Mammary epithelial cell (primary cell): ENCODE measurements around the gene PCBD2.

Experiments
- CTCF ChIP-seq, 2 donors: IDR thresholded peaks in 1 of 2; conservative IDR thresholded peaks in 1 of 2; 2 replicates each; pipeline ENCODE4 v1.5.1; 2011 to 2012; ENCODE audit warnings: inconsistent platforms in 2 of 2, low read length in 2 of 2, mild to moderate bottlenecking in 2 of 2, control low read depth in 1 of 2, low read depth in 1 of 2; ENCODE audit not compliant: insufficient read depth in 1 of 2; ENCODE audit errors: extremely low read depth in 1 of 2
- EZH2 ChIP-seq: IDR thresholded peaks from 2 replicates; pipeline ENCODE4 v1.6.1; 2012; ENCODE audit warnings: low read length, inconsistent platforms, borderline replicate concordance

- no peak for TF ChIP-seq CTCF (conservative IDR thresholded peaks at IDR 0.05 in 1 of 2, IDR thresholded peaks at IDR 0.05 in 1 of 2; ENCODE audit: extremely low read depth in 1 of 2, insufficient read depth in 1 of 2, low read depth in 1 of 2, low read length in 2 of 2)
- TF ChIP-seq EZH2: no peak
Measured at GRCh38 chr5:134913795-134914194, 8.9 kb downstream of the PCBD2 start.
